Measurements from ENCODE around the gene MATN1.

MATN1 gene

GRCh38 chr1:30753118-30753517 is 29.7 kb upstream of the MATN1 start:
- no peak for DNase-seq (ENCODE audit: low read depth)
- H3K4me3 ChIP-seq (ENCODE audit: control insufficient read depth, low read depth, low read length), result no peak overlapping the region

DNA sequence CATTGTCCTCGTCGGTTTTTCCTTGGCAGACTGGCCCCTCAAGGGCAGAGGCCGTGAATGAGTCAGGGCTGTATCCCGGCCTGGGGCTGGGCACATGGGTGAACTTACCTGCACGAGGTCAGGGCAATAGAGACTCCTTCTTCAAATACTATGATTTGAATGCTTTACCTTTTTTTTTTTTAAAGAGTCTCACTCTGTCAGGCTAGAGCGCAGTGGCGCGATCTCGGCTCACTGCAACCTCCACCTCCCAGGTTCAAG is 29.2 kb upstream of the MATN1 start:
- TF ChIP-seq CTCF (conservative IDR thresholded peaks at IDR 0.05; ENCODE audit: control insufficient read depth, insufficient read depth, low read depth, low read length), result no peak
- no peak for DNase-seq (ENCODE audit: low read depth)
- no peak overlapping the region for H3K4me3 ChIP-seq (ENCODE audit: control insufficient read depth, low read depth, low read length)

More at GRCh38 chr1:30753118-30753517, 29.7 kb upstream of the MATN1 start:
- no peak for TF ChIP-seq CTCF (conservative IDR thresholded peaks at IDR 0.05; ENCODE audit: control insufficient read depth, insufficient read depth, low read depth, low read length)

- H3K4me3 ChIP-seq (ENCODE audit: control insufficient read depth, low read depth, low read length), result no peak overlapping the region
- no peak for DNase-seq (ENCODE audit: low read depth)
- no peak for TF ChIP-seq CTCF (conservative IDR thresholded peaks at IDR 0.05; ENCODE audit: control insufficient read depth, insufficient read depth, low read depth, low read length)
Measured at GRCh38 chr1:30751830-30752650, 28.7 kb upstream of the MATN1 start.

DNA sequence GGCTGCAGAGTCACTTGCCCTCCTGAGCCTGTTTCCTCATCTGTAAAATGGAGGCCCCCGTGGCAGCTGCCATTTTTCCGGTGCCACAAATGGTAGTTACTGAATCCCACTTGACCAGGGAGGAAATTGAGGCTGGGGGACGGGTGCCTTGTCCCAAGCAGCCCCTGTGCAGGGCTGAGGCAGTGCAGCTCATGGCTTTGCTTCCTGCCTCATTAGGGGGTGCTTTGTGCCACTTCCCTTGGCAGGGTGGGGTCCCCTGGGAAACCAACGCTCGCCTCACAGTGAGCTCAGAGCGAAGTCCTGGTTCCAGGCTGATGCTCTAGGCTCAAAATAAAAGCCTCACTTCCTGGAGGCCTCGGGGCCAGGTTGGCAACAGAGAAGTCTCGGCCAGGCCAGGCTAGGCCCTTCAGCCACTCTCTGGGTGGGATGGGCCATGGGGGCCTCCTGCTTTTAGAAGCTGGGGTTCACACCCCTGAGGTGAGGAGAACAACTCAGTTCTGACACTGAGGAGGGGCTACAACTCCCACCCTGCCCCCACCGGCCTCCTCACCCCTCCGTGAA is 27.4 kb upstream of the MATN1 start:
- no peak overlapping the region for H3K4me3 ChIP-seq (ENCODE audit: control insufficient read depth, low read depth, low read length)
- TF ChIP-seq CTCF (conservative IDR thresholded peaks at IDR 0.05; ENCODE audit: control insufficient read depth, insufficient read depth, low read depth, low read length), result no peak
- no peak for DNase-seq (ENCODE audit: low read depth)

DNA sequence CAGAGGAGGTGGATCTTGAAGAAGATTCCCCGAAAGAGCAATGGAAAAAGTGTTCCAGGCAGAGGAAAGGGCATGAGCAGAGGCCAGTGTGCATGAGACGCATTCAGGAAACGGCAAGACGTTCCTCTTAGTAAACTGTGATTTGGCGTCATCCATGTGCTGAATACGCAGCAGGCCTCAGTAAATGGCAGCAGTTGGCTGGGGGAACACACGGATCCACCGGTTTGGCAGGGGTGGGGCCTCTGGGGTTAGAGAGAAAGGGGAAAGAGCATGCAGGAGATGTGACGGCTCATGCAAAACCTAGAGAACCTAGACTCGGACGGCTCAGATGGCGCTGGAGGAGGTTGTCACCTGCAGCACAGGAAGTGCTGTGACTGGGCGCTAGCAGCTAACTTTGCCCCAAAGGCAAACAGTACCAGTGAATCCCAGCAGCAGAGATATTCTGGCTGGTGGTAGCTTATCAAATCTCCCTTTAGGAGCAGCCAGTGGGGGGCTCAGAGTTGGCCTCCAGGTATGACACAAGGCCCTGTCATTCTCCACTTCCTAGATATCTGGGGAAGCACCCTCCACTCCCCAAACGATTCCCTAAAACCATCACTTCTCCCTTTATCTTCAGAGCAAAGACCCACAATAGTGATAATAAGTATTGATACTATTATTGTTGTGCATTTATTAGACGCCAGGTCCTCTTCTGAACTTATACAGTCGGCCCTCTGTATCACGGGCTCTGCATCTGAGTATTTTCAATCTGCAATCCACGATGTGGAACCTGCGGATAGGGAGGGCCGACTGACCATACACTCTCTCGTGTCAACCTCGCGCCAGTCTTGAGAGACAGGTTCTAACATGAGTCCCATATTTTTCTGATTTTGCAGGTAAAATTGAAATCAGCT is 26.6 kb upstream of the MATN1 start:
- DNase-seq (ENCODE audit: low read depth), result no peak
- TF ChIP-seq CTCF (conservative IDR thresholded peaks at IDR 0.05; ENCODE audit: control insufficient read depth, insufficient read depth, low read depth, low read length), result no peak
- H3K4me3 ChIP-seq (ENCODE audit: control insufficient read depth, low read depth, low read length), result no peak overlapping the region

GRCh38 chr1:30748699-30749401 is 25.5 kb upstream of the MATN1 start:
- DNase-seq (ENCODE audit: low read depth), result peak; percentile 20
- no peak for TF ChIP-seq CTCF (conservative IDR thresholded peaks at IDR 0.05; ENCODE audit: control insufficient read depth, insufficient read depth, low read depth, low read length)
- H3K4me3 ChIP-seq (ENCODE audit: control insufficient read depth, low read depth, low read length), result no peak overlapping the region

Data from fibroblast of mammary gland (primary cell).